Peyer's patch (tissue), 4 donors: Measurements from ENCODE around the gene AQP3. TPM values are rescaled to one million over a fixed set of nuclear protein-coding genes. Genes with fewer than 3 reads are reported as not detected.

Experiments used
- DNase-seq, 3 donors: peaks; one replicate each; pipeline ENCODE4 v3.0.0-alpha.2; 2017 to 2019
- H3K27ac ChIP-seq, 4 donors: fragments of 200-600 bp; sonication (generic); one replicate each; pipeline ENCODE4 v1.5.1; 2016 to 2019
- H3K27me3 ChIP-seq, 2 donors: fragments of 200-600 bp; sonication (generic); one replicate each; pipeline ENCODE4 v1.5.1; 2019
- H3K36me3 ChIP-seq, 3 donors: fragments of 200-600 bp; sonication (generic); one replicate each; pipeline ENCODE4 v1.5.1; 2016 to 2019
- H3K4me1 ChIP-seq, 4 donors: fragments of 200-600 bp; sonication (generic); one replicate each; pipeline ENCODE4 v1.5.1; 2016 to 2019
- H3K4me3 ChIP-seq, 4 donors: fragments of 200-600 bp; sonication (generic); 1 replicate in 3 of 4; 2 replicates in 1 of 4; pipeline ENCODE4 v1.5.1; 2016 to 2019; ENCODE audit warnings: mild to moderate bottlenecking in 1 of 4
- H3K9me3 ChIP-seq, 4 donors: fragments of 200-600 bp; sonication (generic); one replicate each; pipeline ENCODE4 v1.5.1; 2016 to 2019; ENCODE audit warnings: mild to moderate bottlenecking in 1 of 4
- POLR2A ChIP-seq, 2 donors: fragments of 450-650 bp; IDR thresholded peaks; one replicate each; pipeline ENCODE4 v1.5.1; 2017; ENCODE audit warnings: antibody characterized with exemption in 2 of 2, mild to moderate bottlenecking in 2 of 2, moderate library complexity in 2 of 2
- total RNA-seq, 4 donors: library from RNA; depleted of rRNA; stranded (reverse); fragments of >200 nt; gene quantifications; one replicate each; pipeline ENCODE4 v1.1.0, GENCODE V29; 2016
- TF ChIP-seq, protein P1 (sequence below), 6 experiments: fragments of 450-650 bp in 4 of 6; fragments of 200-600 bp in 2 of 6; sonication (generic) in 1 of 6; IDR thresholded peaks; one replicate each; pipeline ENCODE4 v1.5.1; 2017 to 2019; ENCODE audit warnings: antibody characterized with exemption in 6 of 6, mild to moderate bottlenecking in 3 of 6, moderate library complexity in 1 of 6

AQP3 gene
- total RNA-seq, 4 donors from 2014 or later = 12.4 to 424 (median 260) TPM

- H3K4me1 ChIP-seq = peaks cover 0 to 16% (median 8%) of the 10 kb centered on the region in 4 donors
- no peak overlapping the region for H3K4me3 ChIP-seq
- no peaks in the 10 kb centered on the region for H3K9me3 ChIP-seq
- no peak for DNase-seq
- no peaks in the 10 kb centered on the region for H3K27me3 ChIP-seq
- TF ChIP-seq POLR2A (IDR thresholded peaks at IDR 0.05) = no peak
- TF ChIP-seq, protein P1, sequence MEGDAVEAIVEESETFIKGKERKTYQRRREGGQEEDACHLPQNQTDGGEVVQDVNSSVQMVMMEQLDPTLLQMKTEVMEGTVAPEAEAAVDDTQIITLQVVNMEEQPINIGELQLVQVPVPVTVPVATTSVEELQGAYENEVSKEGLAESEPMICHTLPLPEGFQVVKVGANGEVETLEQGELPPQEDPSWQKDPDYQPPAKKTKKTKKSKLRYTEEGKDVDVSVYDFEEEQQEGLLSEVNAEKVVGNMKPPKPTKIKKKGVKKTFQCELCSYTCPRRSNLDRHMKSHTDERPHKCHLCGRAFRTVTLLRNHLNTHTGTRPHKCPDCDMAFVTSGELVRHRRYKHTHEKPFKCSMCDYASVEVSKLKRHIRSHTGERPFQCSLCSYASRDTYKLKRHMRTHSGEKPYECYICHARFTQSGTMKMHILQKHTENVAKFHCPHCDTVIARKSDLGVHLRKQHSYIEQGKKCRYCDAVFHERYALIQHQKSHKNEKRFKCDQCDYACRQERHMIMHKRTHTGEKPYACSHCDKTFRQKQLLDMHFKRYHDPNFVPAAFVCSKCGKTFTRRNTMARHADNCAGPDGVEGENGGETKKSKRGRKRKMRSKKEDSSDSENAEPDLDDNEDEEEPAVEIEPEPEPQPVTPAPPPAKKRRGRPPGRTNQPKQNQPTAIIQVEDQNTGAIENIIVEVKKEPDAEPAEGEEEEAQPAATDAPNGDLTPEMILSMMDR (IDR thresholded peaks at IDR 0.05) = no peak
- H3K27ac ChIP-seq = no peak overlapping the region
- H3K36me3 ChIP-seq = peaks cover 0 to 58% (median 0%) of the 10 kb centered on the region in 3 donors
These were observed 24.0 kb upstream of the AQP3 start for GRCh38 chr9:33471361-33471760.

DNA sequence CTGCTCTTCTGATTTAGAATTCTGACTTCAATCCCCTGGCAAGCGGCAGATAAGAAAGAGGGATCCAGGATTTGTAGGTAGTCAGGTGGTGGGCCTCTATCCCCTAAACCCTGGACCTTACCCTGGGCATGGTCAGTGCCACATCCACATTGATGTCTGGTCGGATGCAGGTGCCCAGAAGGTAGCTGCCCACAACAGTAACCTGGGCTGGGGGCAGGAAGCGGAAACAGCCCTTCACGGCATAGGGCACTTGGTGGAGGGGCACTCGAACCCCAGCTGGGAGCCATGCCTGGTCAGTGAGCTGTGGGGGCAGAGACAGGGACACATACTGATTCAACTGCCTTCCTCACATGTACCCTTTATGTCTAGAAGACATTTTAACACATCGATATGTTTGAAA lies 22.5 kb upstream of the AQP3 start:
- DNase-seq = peak in 1 of 3 donors; percentile 39
- TF ChIP-seq, protein P1 (IDR thresholded peaks at IDR 0.05) = no peak
- Histone ChIP-seq H3K9me3 (no peaks in the 10 kb centered on the region), H3K4me1 (peaks cover 0 to 16% (median 8%) of the 10 kb centered on the region in 4 donors), H3K4me3 (no peak overlapping the region), H3K36me3 (peaks cover 0 to 73% (median 0%) of the 10 kb centered on the region in 3 donors), H3K27me3 (no peaks in the 10 kb centered on the region), H3K27ac (no peak overlapping the region)

DNA sequence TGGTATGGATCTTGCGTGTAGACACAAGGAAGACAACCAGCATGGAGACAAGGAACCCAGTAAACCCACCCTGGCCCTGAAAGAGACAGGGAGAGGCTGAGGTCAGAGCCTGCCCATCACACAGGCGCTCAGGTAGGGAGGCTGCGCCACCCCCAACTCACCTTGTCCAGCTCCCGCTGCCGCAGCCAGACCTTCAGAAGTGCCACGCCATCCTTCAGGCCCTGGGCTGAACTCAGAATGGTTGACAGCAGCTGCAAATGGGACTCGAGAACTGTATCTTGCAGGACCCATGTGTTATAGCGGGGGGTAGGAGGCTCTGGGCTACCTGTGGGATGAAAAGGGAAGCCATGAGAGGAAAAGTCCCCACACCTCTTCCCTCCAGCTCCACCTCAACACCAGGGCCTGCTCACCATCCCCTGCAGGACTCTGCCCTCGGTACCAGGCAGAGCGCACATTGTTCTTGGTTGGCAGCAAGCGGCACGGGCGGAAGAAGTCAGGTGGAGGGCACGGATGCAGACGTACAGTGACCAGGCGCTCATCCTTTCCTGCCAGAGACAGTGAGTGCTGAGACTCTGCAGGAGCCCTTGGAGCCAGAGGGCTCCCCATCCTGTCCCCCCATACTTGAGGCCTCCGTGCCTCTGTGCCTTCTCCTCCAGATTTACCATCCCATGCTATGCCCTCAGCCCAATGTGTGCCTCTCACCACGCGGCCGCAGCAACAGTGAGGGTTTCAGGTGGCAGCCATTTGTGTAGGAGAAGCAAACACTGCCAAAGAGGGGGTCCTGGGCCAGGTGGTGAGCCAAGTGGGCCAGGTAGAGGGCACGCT lies 21.6 kb upstream of the AQP3 start:
- TF ChIP-seq, protein P1 (IDR thresholded peaks at IDR 0.05) = no peak
- no peak for TF ChIP-seq POLR2A (IDR thresholded peaks at IDR 0.05)
- H3K36me3 ChIP-seq = peaks cover 0 to 80% (median 0%) of the 10 kb centered on the region in 3 donors
- DNase-seq = peak in 2 of 3 donors; percentile 36 to 39

GRCh38 chr9:33468215-33468730 lies 20.9 kb upstream of the AQP3 start:
- DNase-seq = peak in 2 of 3 donors; percentile 39
- TF ChIP-seq, protein P1 (IDR thresholded peaks at IDR 0.05) = no peak
- TF ChIP-seq POLR2A (IDR thresholded peaks at IDR 0.05) = no peak

More for the DNA sequence above, 21.6 kb upstream of the AQP3 start:
- no peak overlapping the region for H3K4me3 ChIP-seq
- no peaks in the 10 kb centered on the region for H3K27me3 ChIP-seq
- H3K27ac ChIP-seq = no peak overlapping the region
- H3K9me3 ChIP-seq = no peaks in the 10 kb centered on the region
- H3K4me1 ChIP-seq = peaks cover 0 to 16% (median 8%) of the 10 kb centered on the region in 4 donors

DNA sequence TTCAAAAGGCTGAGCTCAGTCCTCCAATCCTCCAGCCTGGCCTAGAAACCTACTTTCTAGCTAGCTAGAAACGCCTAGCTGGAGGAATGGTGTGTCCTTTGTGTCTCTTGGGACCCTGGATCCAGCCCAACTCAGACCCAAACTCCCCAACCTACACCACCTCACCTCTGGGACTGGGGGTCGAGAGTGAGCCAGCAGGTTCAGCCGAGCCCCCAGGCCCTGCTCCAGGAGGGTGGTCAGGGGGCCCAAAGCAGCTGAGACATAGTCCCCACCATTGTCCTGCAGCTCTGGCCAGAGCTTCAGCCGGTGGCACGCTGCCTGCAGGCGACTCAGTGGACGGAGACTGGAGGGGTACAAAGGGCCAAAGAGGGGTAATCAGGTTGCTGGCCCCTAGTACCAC lies 20.1 kb upstream of the AQP3 start:
- peaks cover 0 to 8% (median 4%) of the 10 kb centered on the region in 4 donors for H3K4me1 ChIP-seq
- H3K27me3 ChIP-seq = no peaks in the 10 kb centered on the region
- H3K9me3 ChIP-seq = no peaks in the 10 kb centered on the region
- DNase-seq = peak in 2 of 3 donors; percentile 34 to 36
- peaks cover 0 to 94% (median 0%) of the 10 kb centered on the region in 3 donors for H3K36me3 ChIP-seq
- no peak overlapping the region for H3K4me3 ChIP-seq
- TF ChIP-seq POLR2A (IDR thresholded peaks at IDR 0.05) = no peak
- TF ChIP-seq, protein P1 (IDR thresholded peaks at IDR 0.05) = no peak
- H3K27ac ChIP-seq = no peak overlapping the region

More at GRCh38 chr9:33468215-33468730, 20.9 kb upstream of the AQP3 start:
- Histone ChIP-seq H3K9me3 (no peaks in the 10 kb centered on the region), H3K36me3 (peaks cover 0 to 87% (median 0%) of the 10 kb centered on the region in 3 donors), H3K27ac (no peak overlapping the region), H3K4me3 (no peak overlapping the region), H3K4me1 (peaks cover 0 to 15% (median 8%) of the 10 kb centered on the region in 4 donors), H3K27me3 (no peaks in the 10 kb centered on the region)
